Measurements from ENCODE around the gene ALDH1B1. TPM values are rescaled to one million over a fixed set of nuclear protein-coding genes. Genes with fewer than 3 reads are reported as not detected.
A peak's percentile ranks its signal among the peaks of the same experiment; 100 is the strongest.

Gene ALDH1B1
- total and polyA plus RNA-seq, 9 of the 15 experiments (the other 6 are each of a cell fraction or from before 2014, with no cell fraction given), result 8.6 to 46.5 (median 30.8) TPM

DNA sequence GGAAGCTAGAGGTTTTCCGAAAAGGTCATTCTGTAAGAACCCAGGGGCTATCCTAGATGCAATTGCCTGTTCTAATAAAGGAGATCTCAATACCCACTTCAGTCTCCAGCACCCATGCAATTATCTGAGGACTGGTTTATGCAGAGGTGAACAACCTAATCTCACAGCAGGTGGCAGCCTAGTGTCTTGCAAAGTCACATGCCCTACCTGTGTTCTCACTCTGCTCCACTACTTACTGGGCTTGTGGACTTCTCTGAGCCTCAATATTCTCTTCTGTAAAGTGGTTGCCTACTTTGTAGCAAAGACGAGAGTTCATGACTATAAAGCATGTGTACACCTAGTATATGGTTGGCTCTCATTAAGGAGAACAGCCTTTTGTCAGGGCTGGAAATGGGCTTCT, 21.0 kb upstream of the ALDH1B1 start:
- FAIRE-seq, result peak; percentile 87
- no TSS peak for BruUV-seq (replicated peaks)
- ChIA-PET POLR2A (no interaction called here), CTCF (ENCODE audit: low intra/inter-chr PET ratio) (interaction anchor here (0.6 to 8.4 kb wide), 6 partner anchors 26 to 848 kb away, joined by 3 to 113 read pairs (median 4); no protein-coding TSS in a partner anchor)
- Histone ChIP-seq H3K79me2 (ENCODE audit: control insufficient read depth, insufficient read depth, low read length) (no peaks in the 10 kb centered on the region), H4K20me1 (replicated peaks; ENCODE audit: control insufficient read depth, insufficient read depth, low read length) (0 out of 2 replicates have a peak, but pooled peaks cover 4% of the 10 kb centered on the region), H2AFZ (ENCODE audit: low read depth, low read length) (no peak overlapping the region), H3K9me1 (ENCODE audit: control insufficient read depth, insufficient read depth, low read length) (no peaks in the 10 kb centered on the region), H3K9ac (ENCODE audit: insufficient read depth in 1 of 2, low read depth in 2 of 2, low read length in 2 of 2) (no peak overlapping the region), H3K27me3 (ENCODE audit: control insufficient read depth in 2 of 2, insufficient read depth in 2 of 2, low read length in 2 of 2) (peaks cover 14 to 25% of the 10 kb centered on the region in 2 experiments; a peak in 3 of 5 replicates), H3K27ac (ENCODE audit: extremely low read depth, low read depth, low read length) (no peak overlapping the region), H3K4me3 (no peak overlapping the region), H3K4me1 (replicated peaks in 1 of 2; ENCODE audit: control insufficient read depth in 2 of 2, insufficient read depth in 2 of 2, low read length in 2 of 2) (no peaks in the 10 kb centered on the region), H3K9me3 (replicated peaks; ENCODE audit: control insufficient read depth, insufficient read depth, low read depth, low read length) (no peaks in the 10 kb centered on the region), H3K36me3 (ENCODE audit: control insufficient read depth, insufficient read depth, low read length) (no peaks in the 10 kb centered on the region), H3K4me2 (ENCODE audit: insufficient read depth, low read length) (no peak overlapping the region)
- intact Hi-C loops (cut with micrococcal nuclease), result loop anchor here (1.0 kb wide), 1 partner anchor 29 kb away; no protein-coding TSS in a partner anchor
- 0% methylated on average over 2 of the region's 2 CpGs for WGBS (ENCODE audit: insufficient coverage, low coverage, missing lambda C conversion rate)
- peak; percentile 96 for ATAC-seq
- in situ Hi-C loops (cut with MboI), result loop anchor here (25.0 kb wide), 2 partner anchors 634 to 884 kb away; partner anchors contain the start of gene POLR1E
- peak; percentile 52 to 70 (median 64) for DNase-seq (ENCODE audit: extremely low read depth in 1 of 4, low spot score in 3 of 4)
- TF ChIP-seq ZNF695 (CRISPR knock-in tag; IDR thresholded peaks at IDR 0.05) (no peak), SMC3 (conservative IDR thresholded peaks at IDR 0.05; ENCODE audit: insufficient read depth, low read depth, low read length) (peak; percentile 94), IFI16 (CRISPR knock-in tag; IDR thresholded peaks at IDR 0.05) (no peak), CC2D1A (IDR thresholded peaks at IDR 0.05) (peak; percentile 48; the same call in 1 of the 2 replicates), STAG1 (CRISPR knock-in tag; IDR thresholded peaks at IDR 0.05; ENCODE audit: borderline replicate concordance) (peak; percentile 72; the same call in 1 of the 2 replicates), RBM17 (IDR thresholded peaks at IDR 0.05; ENCODE audit: borderline replicate concordance, low read depth, low read length) (no peak), SRSF1 (IDR thresholded peaks at IDR 0.05; ENCODE audit: low read depth, low read length) (no peak), ZFP36 (IDR thresholded peaks at IDR 0.05; ENCODE audit: low read depth, low read length, partially characterized antibody) (peak; percentile 7), GTF2A2 (tag; IDR thresholded peaks at IDR 0.05) (no peak), PCBP2 (IDR thresholded peaks at IDR 0.05; ENCODE audit: low read depth, low read length, poor library complexity, severe bottlenecking) (no peak), ASH1L (IDR thresholded peaks at IDR 0.05; ENCODE audit: borderline replicate concordance, low read depth, partially characterized antibody) (no peak)
- TF ChIP-seq, protein P1, sequence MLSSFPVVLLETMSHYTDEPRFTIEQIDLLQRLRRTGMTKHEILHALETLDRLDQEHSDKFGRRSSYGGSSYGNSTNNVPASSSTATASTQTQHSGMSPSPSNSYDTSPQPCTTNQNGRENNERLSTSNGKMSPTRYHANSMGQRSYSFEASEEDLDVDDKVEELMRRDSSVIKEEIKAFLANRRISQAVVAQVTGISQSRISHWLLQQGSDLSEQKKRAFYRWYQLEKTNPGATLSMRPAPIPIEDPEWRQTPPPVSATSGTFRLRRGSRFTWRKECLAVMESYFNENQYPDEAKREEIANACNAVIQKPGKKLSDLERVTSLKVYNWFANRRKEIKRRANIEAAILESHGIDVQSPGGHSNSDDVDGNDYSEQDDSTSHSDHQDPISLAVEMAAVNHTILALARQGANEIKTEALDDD (IDR thresholded peaks at IDR 0.05), result peak; percentile 62
- TF ChIP-seq, protein P2, sequence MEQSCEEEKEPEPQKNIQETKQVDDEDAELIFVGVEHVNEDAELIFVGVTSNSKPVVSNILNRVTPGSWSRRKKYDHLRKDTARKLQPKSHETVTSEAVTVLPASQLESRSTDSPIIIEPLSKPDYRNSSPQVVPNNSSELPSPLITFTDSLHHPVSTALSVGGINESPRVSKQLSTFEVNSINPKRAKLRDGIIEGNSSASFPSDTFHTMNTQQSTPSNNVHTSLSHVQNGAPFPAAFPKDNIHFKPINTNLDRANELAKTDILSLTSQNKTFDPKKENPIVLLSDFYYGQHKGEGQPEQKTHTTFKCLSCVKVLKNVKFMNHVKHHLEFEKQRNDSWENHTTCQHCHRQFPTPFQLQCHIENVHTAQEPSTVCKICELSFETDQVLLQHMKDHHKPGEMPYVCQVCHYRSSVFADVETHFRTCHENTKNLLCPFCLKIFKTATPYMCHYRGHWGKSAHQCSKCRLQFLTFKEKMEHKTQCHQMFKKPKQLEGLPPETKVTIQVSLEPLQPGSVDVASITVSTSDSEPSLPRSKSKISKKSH (CRISPR knock-in tag; IDR thresholded peaks at IDR 0.05), result no peak
- TF ChIP-seq, protein P3, sequence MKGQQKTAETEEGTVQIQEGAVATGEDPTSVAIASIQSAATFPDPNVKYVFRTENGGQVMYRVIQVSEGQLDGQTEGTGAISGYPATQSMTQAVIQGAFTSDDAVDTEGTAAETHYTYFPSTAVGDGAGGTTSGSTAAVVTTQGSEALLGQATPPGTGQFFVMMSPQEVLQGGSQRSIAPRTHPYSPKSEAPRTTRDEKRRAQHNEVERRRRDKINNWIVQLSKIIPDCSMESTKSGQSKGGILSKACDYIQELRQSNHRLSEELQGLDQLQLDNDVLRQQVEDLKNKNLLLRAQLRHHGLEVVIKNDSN (CRISPR knock-in tag; IDR thresholded peaks at IDR 0.05), result peak; percentile 67
- TF ChIP-seq, protein P4, sequence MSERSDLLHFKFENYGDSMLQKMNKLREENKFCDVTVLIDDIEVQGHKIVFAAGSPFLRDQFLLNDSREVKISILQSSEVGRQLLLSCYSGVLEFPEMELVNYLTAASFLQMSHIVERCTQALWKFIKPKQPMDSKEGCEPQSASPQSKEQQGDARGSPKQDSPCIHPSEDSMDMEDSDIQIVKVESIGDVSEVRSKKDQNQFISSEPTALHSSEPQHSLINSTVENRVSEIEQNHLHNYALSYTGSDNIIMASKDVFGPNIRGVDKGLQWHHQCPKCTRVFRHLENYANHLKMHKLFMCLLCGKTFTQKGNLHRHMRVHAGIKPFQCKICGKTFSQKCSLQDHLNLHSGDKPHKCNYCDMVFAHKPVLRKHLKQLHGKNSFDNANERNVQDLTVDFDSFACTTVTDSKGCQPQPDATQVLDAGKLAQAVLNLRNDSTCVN (CRISPR knock-in tag; IDR thresholded peaks at IDR 0.05), result no peak
- TF ChIP-seq, protein P5, sequence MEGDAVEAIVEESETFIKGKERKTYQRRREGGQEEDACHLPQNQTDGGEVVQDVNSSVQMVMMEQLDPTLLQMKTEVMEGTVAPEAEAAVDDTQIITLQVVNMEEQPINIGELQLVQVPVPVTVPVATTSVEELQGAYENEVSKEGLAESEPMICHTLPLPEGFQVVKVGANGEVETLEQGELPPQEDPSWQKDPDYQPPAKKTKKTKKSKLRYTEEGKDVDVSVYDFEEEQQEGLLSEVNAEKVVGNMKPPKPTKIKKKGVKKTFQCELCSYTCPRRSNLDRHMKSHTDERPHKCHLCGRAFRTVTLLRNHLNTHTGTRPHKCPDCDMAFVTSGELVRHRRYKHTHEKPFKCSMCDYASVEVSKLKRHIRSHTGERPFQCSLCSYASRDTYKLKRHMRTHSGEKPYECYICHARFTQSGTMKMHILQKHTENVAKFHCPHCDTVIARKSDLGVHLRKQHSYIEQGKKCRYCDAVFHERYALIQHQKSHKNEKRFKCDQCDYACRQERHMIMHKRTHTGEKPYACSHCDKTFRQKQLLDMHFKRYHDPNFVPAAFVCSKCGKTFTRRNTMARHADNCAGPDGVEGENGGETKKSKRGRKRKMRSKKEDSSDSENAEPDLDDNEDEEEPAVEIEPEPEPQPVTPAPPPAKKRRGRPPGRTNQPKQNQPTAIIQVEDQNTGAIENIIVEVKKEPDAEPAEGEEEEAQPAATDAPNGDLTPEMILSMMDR (IDR thresholded peaks at IDR 0.05 in 2 of 3, conservative IDR thresholded peaks at IDR 0.05 in 1 of 3; ENCODE audit: insufficient read depth in 2 of 3, low read depth in 1 of 3, low read length in 3 of 3), result peak; percentile 71 to 91 (median 77)
